Cardiac septum (tissue), 1 donor: ENCODE results near the gene HSBP1. TPM values are rescaled to one million over a fixed set of nuclear protein-coding genes. Genes with fewer than 3 reads are reported as not detected.

Experiments used
- DNase-seq: peaks from one replicate; pipeline ENCODE4 v3.0.0-alpha.2; 2020; ENCODE audit warnings: low spot score
- intact Hi-C: fragments of 100-400 bp; cut with DNase I; formaldehyde crosslinking; loops from one replicate; pipeline ENCODE4 v1.14.0; 2022
- total RNA-seq: library from RNA; stranded (reverse); fragmentation: NEBNext Ultra II Directional; extraction: Animal tissue kit (Norgen Biotek cat#: 25700); gene quantifications from one replicate; pipeline ENCODE4 v1.2.1, GENCODE V29; 2021
- donor health status: DM: no; HTN: no; CAD: no.

Gene HSBP1
- total RNA-seq, 1 donor from 2014 or later: 126 TPM

GRCh38 chr16:83863682-83864081 is 55.9 kb downstream of the HSBP1 start:
- no peak for DNase-seq
- intact Hi-C loops: no loop called here

Other genes starting within 250 kb of the HSBP1 start
- 20.1 TPM for gene MLYCD, start 91.1 kb downstream of the HSBP1 start, total RNA-seq
- 12.6 TPM for gene OSGIN1, start 145.3 kb downstream of the HSBP1 start, total RNA-seq
- 2.5 TPM for gene NECAB2, start 160.3 kb downstream of the HSBP1 start, total RNA-seq
- not detected for gene SLC38A8, start 234.8 kb downstream of the HSBP1 start, total RNA-seq